ENCODE measurements around the gene TRIM41.
A peak's percentile ranks its signal among the peaks of the same experiment; 100 is the strongest.

TRIM41 gene

GRCh38 chr5:181224390-181225229, 1.5 kb downstream of the TRIM41 start:
- H3K4me3 Mint-ChIP-seq: peak overlapping the region; percentile 94
- H3K27ac Mint-ChIP-seq: peak overlapping the region; percentile 98
- no peak for DNase-seq
- H3K9me3 Mint-ChIP-seq: no peaks in the 10 kb centered on the region
- peaks cover 66% of the 10 kb centered on the region for H3K4me1 Mint-ChIP-seq (ENCODE audit: low read depth)
- H3K27me3 Mint-ChIP-seq: peaks cover 4% of the 10 kb centered on the region
- peaks cover 50% of the 10 kb centered on the region for H3K36me3 Mint-ChIP-seq (ENCODE audit: low read depth)

- no peak for DNase-seq
- Mint-ChIP-seq H3K4me3 (no peak overlapping the region), H3K27ac (peak overlapping the region; percentile 19), H3K4me1 (ENCODE audit: low read depth) (peaks cover 28% of the 10 kb centered on the region), H3K36me3 (ENCODE audit: low read depth) (peaks cover 78% of the 10 kb centered on the region), H3K27me3 (no peaks in the 10 kb centered on the region), H3K9me3 (no peaks in the 10 kb centered on the region)
Observed at GRCh38 chr5:181229996-181230395, 6.9 kb downstream of the TRIM41 start.

- no peaks in the 10 kb centered on the region for H3K27me3 Mint-ChIP-seq
- H3K27ac Mint-ChIP-seq: peak overlapping the region; percentile 79
- H3K9me3 Mint-ChIP-seq: no peaks in the 10 kb centered on the region
- no peak for DNase-seq
- H3K4me3 Mint-ChIP-seq: no peak overlapping the region
- H3K36me3 Mint-ChIP-seq (ENCODE audit: low read depth): peaks cover 82% of the 10 kb centered on the region
- peaks cover 23% of the 10 kb centered on the region for H3K4me1 Mint-ChIP-seq (ENCODE audit: low read depth)
Observed at GRCh38 chr5:181230551-181230950, 7.5 kb downstream of the TRIM41 start.

DNA sequence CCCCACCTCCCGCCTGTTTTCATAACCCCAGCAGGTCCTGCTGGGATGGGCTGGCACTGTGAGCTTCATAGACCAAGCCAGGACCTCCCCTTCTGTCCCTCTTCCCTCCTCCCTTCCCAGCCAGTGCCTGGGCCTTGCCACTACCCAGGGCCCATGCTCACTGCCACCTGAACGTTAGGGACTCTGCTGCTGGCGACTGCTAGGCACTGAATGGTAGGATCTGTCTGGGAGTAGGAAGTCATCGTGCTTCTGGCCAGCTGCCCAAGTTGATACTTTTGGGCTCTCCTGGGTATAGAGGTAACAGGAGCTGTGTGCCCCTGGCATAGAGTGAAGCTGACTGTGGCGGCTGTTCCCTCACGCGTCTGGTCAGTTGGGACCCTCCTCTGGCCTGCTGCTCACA, 8.4 kb downstream of the TRIM41 start:
- H3K36me3 Mint-ChIP-seq (ENCODE audit: low read depth): peaks cover 83% of the 10 kb centered on the region

DNA sequence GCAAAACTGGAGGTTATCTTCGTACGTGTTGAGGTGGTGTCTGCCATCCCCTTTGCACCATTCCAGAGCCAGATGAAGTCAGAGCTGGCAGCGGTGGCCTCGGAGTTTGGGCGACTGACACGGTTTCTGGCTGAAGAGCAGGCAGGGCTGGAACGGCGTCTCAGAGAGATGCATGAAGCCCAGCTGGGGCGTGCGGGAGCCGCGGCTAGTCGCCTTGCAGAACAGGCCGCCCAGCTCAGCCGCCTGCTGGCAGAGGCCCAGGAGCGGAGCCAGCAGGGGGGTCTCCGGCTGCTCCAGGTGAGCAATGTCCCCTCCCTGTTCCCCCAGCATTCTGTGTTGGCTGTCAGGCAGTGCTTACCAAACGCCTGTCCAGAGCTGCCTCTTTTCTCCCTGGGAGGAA, 9.5 kb downstream of the TRIM41 start:
- H3K36me3 Mint-ChIP-seq (ENCODE audit: low read depth): peaks cover 85% of the 10 kb centered on the region
- no peak overlapping the region for H3K4me3 Mint-ChIP-seq
- DNase-seq: no peak
- no peaks in the 10 kb centered on the region for H3K9me3 Mint-ChIP-seq
- H3K27ac Mint-ChIP-seq: peak overlapping the region; percentile 66
- peaks cover 26% of the 10 kb centered on the region for H3K4me1 Mint-ChIP-seq (ENCODE audit: low read depth)
- no peaks in the 10 kb centered on the region for H3K27me3 Mint-ChIP-seq

More for the DNA sequence above, 8.4 kb downstream of the TRIM41 start:
- Mint-ChIP-seq H3K27ac (peak overlapping the region; percentile 79), H3K9me3 (no peaks in the 10 kb centered on the region), H3K27me3 (no peaks in the 10 kb centered on the region), H3K4me1 (ENCODE audit: low read depth) (peaks cover 23% of the 10 kb centered on the region), H3K4me3 (no peak overlapping the region)
- DNase-seq: no peak

GRCh38 chr5:181233088-181233800, 10.2 kb downstream of the TRIM41 start:
- Mint-ChIP-seq H3K36me3 (ENCODE audit: low read depth) (peaks cover 87% of the 10 kb centered on the region), H3K4me1 (ENCODE audit: low read depth) (peaks cover 31% of the 10 kb centered on the region), H3K27ac (peak overlapping the region; percentile 66), H3K9me3 (no peaks in the 10 kb centered on the region), H3K4me3 (no peak overlapping the region), H3K27me3 (no peaks in the 10 kb centered on the region)
- no peak for DNase-seq

- Mint-ChIP-seq H3K4me1 (ENCODE audit: low read depth) (peaks cover 35% of the 10 kb centered on the region), H3K27me3 (no peaks in the 10 kb centered on the region), H3K36me3 (ENCODE audit: low read depth) (peaks cover 91% of the 10 kb centered on the region), H3K27ac (peak overlapping the region; percentile 66), H3K9me3 (no peaks in the 10 kb centered on the region), H3K4me3 (no peak overlapping the region)
- DNase-seq: no peak
Observed at GRCh38 chr5:181233801-181234454, 10.8 kb downstream of the TRIM41 start.

DNA sequence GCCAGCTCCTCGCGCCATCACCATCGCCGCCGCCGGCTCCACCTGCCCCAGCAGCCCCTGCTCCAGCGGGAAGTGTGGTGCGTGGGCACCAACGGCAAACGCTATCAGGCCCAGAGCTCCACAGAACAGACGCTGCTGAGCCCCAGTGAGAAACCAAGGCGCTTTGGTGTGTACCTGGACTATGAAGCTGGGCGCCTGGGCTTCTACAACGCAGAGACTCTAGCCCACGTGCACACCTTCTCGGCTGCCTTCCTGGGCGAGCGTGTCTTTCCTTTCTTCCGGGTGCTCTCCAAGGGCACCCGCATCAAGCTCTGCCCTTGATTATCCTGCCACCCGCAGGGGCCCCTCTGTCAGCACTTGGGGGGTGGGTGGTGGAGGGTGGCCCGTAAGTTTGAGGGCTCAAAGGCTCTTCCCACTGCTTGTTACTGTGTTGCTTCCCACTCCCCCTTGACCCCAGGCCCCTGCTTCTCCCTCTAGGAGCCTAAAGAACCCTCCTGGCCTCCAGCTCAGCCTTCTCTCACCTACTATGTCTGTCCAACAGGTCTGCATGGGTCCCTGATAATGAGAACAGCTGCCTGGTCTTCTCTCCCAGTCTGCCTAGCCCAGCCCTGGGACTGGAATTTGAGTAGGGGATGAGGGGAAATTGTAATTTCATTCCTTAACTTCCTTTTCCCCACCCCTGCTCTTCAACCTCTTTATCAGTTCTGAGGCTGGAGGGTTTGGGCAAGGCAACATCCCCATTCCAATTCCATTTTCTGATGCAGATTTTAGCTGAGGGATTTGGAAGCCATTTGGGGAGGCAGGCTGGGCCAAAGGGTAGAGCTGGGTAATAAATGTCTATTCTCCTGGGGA, 11.6 kb downstream of the TRIM41 start:
- Mint-ChIP-seq H3K4me3 (no peak overlapping the region), H3K27ac (peak overlapping the region; percentile 100), H3K36me3 (ENCODE audit: low read depth) (peaks cover 91% of the 10 kb centered on the region), H3K4me1 (ENCODE audit: low read depth) (peaks cover 34% of the 10 kb centered on the region), H3K9me3 (no peaks in the 10 kb centered on the region), H3K27me3 (no peaks in the 10 kb centered on the region)
- DNase-seq: no peak

DNA sequence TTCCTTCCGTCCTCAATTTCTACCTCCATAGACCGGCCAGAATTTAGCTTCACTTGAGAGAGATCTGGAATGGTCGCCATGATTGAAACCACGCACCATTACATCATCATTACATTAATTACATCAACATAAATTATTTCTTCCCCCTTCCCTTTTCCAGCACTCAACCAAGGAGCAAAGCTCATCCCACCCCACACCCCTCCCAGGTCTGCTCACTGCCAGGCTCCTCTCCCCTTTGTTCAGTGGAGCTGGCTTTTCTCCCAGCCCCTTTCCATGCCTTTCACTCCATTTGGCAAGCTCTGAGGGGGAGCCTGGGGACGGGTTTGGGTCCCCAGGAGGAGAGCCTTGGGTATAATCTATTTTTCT, 12.2 kb downstream of the TRIM41 start:
- Mint-ChIP-seq H3K27me3 (no peaks in the 10 kb centered on the region), H3K4me1 (ENCODE audit: low read depth) (peaks cover 32% of the 10 kb centered on the region), H3K4me3 (no peak overlapping the region), H3K27ac (peak overlapping the region; percentile 100), H3K9me3 (no peaks in the 10 kb centered on the region), H3K36me3 (ENCODE audit: low read depth) (peaks cover 92% of the 10 kb centered on the region)
- no peak for DNase-seq

DNA sequence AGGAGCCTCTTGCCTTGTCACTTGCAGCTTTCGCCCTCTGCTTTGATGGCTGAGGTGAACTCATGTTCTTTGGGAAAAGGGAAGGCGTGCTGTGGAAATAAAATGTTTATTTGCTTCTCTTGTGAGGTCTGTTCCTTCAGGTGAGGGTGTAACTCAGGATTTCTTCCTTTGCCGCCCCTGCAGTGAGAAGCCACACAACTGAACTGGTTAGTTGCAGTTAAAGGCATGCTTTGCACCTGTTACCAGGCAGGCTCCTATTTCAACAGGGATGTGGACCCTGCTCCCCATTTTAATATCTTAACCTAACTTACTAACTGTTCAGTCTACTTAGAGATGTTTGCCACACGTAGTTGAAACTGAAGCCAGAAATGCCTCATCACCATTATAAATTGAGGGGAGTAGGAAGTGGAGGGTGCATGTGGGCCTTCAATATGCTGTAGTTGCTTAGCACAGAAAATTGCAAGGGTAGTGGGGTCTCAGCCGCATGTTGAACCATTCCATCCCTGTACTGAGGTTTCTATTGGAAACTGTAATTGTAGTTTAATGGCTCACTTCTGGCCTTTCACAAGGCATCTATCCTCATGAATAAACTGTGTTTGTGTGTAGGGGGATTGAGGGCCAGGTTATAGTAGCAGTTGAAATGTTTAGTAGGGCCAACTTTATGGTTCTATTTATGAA, 12.7 kb downstream of the TRIM41 start:
- H3K4me1 Mint-ChIP-seq (ENCODE audit: low read depth): peaks cover 32% of the 10 kb centered on the region
- H3K9me3 Mint-ChIP-seq: no peaks in the 10 kb centered on the region
- no peaks in the 10 kb centered on the region for H3K27me3 Mint-ChIP-seq
- peaks cover 92% of the 10 kb centered on the region for H3K36me3 Mint-ChIP-seq (ENCODE audit: low read depth)
- peak overlapping the region; percentile 100 for H3K27ac Mint-ChIP-seq
- DNase-seq: no peak
- no peak overlapping the region for H3K4me3 Mint-ChIP-seq

GRCh38 chr5:181236471-181236870, 13.4 kb downstream of the TRIM41 start:
- Mint-ChIP-seq H3K9me3 (peaks cover 1% of the 10 kb centered on the region), H3K36me3 (ENCODE audit: low read depth) (peaks cover 92% of the 10 kb centered on the region), H3K4me1 (ENCODE audit: low read depth) (peaks cover 35% of the 10 kb centered on the region), H3K4me3 (peak overlapping the region; percentile 15), H3K27ac (peak overlapping the region; percentile 100), H3K27me3 (no peaks in the 10 kb centered on the region)
- DNase-seq: no peak

- peak overlapping the region; percentile 100 for H3K27ac Mint-ChIP-seq
- H3K27me3 Mint-ChIP-seq: no peaks in the 10 kb centered on the region
- H3K36me3 Mint-ChIP-seq (ENCODE audit: low read depth): peaks cover 92% of the 10 kb centered on the region
- H3K4me1 Mint-ChIP-seq (ENCODE audit: low read depth): peaks cover 42% of the 10 kb centered on the region
- H3K4me3 Mint-ChIP-seq: no peak overlapping the region
- H3K9me3 Mint-ChIP-seq: peaks cover 2% of the 10 kb centered on the region
- DNase-seq: no peak
Observed at GRCh38 chr5:181236954-181237641, 14.0 kb downstream of the TRIM41 start.

DNA sequence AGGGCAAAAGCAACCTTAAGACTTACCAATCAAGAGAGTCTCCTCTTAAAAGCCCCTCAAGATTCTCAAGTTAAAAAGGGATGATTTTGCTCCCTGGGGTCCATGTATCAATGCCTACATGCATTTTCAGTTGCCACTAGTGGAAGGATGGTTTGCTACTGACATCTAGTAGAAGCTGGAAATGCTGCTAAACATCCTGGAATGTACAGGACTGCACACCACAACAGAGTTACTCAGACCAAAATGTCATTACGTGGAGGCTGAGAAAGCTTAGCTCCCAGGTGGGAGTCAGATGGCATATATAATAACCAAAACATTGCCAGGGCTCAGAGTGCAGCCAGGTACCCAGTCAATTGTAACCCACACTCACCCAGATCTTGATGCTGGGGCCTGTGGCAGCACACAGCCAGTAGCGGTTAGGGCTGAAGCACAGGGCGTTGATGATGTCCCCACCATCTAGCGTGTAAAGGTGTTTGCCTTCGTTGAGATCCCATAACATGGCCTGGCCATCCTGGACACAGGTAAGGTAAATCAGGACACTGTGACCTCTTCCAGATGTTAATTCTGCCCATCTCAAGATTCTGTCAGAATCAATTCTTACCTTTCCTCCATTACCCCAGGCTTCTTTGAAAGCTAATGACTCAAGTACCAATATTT, 14.8 kb downstream of the TRIM41 start:
- no peaks in the 10 kb centered on the region for H3K27me3 Mint-ChIP-seq
- peaks cover 95% of the 10 kb centered on the region for H3K36me3 Mint-ChIP-seq (ENCODE audit: low read depth)
- H3K4me3 Mint-ChIP-seq: peak overlapping the region; percentile 44
- H3K9me3 Mint-ChIP-seq: peaks cover 2% of the 10 kb centered on the region
- DNase-seq: no peak
- H3K27ac Mint-ChIP-seq: peak overlapping the region; percentile 100
- peaks cover 43% of the 10 kb centered on the region for H3K4me1 Mint-ChIP-seq (ENCODE audit: low read depth)
